Measurements from ENCODE around the gene ARFRP1.

ARFRP1 gene

DNA sequence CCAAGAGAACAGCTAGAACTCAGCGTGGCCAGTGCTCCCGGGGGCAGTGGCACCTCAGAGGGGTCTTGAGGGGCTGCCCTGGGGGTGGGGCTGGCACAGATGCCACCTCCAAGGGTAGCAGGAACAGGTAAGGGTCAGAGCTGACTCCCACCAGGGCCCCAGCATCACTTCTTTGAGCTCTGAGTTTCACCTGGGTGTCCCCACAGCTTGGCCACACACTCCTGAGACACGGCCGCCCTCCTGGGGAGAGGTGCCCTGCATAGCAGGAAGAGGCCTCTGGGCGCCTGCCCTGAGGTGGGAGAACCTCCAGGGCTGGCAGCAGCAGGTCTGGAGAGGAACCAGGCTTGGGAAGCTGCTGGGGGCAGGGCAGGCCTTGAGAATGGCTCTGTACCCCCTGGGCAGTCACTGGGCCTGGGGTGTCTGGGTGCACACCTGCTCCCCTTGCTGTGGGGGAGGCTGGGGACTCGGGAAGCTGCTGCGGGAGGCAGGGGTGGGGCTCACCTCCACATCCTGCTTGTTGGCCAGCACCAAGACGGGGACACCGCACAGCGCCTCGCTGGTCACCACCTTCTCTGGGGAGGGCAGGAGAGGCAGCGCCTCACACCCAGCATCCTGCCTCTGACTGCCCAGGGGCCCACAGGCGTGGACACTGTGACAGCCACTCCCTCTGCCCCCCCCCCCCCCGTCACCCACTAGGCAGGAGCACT, 6.3 kb downstream of the ARFRP1 start:
- DNase-seq = no peak

DNA sequence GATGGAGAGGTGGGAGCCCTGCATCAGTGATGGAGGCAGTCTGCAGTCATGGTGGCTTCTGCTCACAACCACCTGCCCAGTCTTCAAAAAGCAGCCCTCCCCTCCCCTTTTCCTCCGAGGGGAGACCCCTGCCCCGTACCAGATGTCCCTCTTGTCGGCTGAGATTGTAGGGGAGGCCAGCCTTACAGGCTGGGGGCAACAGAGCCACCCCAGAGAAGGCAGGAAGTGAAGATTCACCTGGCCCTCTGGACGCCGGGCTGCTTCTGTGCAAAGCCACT, 6.8 kb downstream of the ARFRP1 start:
- DNase-seq = no peak

DNA sequence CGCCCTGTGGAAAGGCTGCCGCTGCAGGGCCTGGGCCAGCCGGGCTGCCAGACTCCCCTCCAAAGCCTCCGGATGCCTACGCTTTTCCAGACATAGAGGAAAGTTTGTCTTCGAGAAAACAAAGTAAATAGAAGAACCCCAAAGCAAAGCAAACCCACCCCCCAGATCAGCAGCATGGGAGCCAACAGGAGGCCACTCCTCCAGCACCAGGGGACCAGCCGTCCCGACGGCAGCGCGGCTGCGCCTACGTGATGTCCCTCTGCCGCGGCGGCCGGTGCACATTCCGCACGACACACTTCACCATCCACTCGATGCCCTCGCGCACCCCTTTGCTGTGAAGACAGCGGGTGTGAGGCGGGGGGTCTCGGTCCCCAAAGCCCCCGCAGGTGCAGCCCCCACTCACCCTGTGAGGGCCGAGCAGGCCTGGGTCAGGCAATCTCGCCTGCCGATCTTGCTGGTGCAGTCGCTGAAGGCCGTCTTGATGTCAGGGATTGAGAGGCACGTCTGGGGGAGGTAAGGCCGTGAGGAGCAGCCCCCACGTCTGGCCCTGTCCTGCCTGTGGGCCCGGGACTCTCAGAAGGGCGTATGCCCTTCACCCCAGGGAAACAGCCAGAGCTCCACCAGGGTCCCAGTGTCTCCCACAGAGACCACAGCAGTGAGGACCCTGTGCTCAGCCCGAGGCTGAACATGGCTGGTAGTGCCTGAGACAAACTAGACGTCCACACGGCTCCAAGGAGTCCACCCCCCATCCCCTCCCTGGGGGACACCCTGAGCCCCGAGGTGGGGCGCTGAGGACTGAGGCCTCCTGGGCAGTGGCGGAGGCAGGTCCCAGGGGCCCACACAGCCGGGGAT, 7.4 kb downstream of the ARFRP1 start:
- no peak for DNase-seq

DNA sequence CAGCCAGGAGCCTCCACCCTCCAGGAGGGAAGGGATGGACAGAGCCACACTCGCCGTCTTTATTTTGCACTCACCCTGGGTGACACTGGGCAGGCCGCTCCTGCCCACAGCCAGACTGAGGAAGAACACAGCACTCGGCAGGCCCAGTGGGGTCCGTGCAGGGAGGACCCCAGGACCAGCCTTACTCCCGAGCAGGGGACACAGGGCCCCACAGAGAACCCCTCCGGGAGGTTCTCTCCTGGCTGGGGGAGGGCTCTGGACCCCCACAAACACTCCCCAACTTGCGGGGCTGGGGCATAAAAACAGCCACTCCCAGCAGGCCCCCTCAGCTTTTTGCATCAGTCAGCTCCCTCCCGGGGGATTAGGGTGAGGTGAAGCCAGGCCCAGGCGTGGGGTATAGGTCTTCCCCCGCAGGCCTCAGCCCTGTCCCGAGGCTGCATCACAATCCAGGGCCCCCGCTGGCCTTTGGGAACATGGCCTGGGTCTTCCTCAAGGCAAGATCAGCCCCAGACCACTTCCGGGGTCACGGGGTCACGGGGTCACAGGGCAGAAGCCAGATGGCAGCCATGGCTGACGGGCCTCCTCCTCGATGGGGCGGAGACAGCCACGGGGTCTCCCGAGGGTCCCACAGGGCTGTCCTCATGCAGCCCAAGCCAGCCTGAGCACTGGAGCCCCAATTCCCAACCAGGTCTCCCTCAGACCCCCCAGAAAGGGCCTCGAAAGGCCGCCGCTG, 8.1 kb downstream of the ARFRP1 start:
- DNase-seq = no peak

DNA sequence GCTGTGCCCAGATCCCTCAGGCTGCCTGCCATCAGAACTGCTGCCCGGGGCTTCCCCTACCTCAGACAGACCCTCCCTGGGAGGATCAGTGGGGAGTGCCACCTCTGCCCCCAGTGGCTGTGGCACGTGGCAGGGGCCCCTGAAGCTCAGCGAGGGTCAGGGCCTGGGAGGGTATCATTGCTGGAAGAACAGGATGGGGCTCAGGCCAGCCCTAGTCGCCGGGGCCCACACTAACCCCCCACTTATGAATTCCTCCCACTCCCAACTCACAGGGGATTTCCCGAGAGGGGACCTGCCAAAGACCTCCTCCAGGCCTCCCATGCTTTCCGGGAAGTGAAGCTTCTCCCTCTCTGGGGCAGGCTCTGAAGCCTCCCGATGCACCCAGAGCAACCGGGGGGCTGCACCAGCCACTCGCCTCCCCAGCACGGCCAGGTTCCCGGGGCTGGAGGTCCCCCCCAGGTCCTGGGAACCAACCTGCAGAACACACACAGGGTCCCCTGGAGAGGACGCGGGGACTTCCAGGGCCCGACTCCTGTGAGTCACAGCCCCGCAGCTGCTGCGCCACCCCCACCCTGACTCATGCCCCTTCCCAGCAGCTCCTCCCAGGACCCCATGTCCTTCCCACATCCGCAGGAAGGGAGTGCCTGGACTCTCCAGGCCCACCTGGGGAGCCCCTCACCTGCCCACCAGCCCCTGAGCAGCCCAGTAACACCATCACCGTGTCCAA, 8.9 kb downstream of the ARFRP1 start:
- DNase-seq = no peak

DNA sequence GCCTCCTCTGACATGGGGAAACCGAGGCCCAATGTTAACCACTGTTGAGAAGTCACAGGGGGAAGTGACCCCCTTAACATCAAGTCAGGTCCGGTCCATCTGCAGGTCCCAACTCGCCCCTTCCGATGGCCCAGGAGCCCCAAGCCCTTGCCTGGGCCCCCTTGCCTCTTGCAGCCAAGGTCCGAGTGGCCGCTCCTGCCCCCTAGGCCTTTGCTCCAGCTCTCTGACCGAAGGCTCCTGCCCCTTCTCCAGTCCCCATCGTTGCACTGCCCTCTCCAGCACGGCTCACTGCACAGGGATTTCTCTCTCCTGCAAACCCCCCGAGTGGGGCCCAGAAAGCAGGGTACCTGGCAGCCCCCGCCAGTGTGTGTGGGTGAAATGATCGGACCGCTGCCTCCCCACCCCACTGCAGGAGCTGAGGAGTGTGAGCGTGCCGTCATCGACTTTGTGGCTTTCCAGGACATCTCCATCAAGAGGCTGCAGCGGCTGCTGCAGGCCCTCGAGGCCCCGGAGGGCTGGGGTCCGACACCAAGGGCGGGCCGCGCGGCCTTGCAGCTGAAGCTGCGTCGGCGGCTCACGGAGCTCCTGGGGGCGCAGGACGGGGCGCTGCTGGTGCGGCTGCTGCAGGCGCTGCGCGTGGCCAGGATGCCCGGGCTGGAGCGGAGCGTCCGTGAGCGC, 9.8 kb downstream of the ARFRP1 start:
- DNase-seq = no peak

DNA sequence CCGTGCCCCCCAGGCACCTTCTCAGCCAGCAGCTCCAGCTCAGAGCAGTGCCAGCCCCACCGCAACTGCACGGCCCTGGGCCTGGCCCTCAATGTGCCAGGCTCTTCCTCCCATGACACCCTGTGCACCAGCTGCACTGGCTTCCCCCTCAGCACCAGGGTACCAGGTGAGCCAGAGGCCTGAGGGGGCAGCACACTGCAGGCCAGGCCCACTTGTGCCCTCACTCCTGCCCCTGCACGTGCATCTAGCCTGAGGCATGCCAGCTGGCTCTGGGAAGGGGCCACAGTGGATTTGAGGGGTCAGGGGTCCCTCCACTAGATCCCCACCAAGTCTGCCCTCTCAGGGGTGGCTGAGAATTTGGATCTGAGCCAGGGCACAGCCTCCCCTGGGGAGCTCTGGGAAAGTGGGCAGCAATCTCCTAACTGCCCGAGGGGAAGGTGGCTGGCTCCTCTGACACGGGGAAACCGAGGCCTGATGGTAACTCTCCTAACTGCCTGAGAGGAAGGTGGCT, 10.4 kb downstream of the ARFRP1 start:
- DNase-seq = no peak

DNA sequence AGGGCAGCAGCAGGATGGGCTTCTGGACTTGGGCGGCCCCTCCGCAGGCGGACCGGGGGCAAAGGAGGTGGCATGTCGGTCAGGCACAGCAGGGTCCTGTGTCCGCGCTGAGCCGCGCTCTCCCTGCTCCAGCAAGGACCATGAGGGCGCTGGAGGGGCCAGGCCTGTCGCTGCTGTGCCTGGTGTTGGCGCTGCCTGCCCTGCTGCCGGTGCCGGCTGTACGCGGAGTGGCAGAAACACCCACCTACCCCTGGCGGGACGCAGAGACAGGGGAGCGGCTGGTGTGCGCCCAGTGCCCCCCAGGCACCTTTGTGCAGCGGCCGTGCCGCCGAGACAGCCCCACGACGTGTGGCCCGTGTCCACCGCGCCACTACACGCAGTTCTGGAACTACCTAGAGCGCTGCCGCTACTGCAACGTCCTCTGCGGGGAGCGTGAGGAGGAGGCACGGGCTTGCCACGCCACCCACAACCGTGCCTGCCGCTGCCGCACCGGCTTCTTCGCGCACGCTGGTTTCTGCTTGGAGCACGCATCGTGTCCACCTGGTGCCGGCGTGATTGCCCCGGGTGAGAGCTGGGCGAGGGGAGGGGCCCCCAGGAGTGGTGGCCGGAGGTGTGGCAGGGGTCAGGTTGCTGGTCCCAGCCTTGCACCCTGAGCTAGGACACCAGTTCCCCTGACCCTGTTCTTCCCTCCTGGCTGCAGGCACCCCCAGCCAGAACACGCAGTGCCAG, 11.0 kb downstream of the ARFRP1 start, which contains the start of gene TNFRSF6B:
TNFRSF6B (plus strand) TSS at position 25 of the 729 bp plus-strand sequence; CDS start at position 141, 116 bp downstream.
- DNase-seq = no peak

DNA sequence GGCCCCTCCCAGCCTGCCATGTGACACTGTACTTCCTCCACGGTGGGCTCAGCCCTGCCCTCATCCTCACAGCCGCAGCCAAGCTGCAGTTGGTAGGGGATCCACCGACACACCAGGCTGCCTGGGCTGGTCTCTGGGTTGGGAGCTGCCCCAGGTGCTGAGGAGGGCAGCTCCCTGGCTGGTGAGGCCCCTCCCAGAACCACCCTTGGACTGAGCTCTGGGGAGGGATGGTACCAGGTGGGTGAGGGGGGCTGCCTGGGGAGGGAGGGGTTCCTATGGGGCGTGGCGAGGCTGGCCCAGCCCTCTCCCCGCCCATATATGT, 11.5 kb downstream of the ARFRP1 start:
- no peak for DNase-seq

DNA sequence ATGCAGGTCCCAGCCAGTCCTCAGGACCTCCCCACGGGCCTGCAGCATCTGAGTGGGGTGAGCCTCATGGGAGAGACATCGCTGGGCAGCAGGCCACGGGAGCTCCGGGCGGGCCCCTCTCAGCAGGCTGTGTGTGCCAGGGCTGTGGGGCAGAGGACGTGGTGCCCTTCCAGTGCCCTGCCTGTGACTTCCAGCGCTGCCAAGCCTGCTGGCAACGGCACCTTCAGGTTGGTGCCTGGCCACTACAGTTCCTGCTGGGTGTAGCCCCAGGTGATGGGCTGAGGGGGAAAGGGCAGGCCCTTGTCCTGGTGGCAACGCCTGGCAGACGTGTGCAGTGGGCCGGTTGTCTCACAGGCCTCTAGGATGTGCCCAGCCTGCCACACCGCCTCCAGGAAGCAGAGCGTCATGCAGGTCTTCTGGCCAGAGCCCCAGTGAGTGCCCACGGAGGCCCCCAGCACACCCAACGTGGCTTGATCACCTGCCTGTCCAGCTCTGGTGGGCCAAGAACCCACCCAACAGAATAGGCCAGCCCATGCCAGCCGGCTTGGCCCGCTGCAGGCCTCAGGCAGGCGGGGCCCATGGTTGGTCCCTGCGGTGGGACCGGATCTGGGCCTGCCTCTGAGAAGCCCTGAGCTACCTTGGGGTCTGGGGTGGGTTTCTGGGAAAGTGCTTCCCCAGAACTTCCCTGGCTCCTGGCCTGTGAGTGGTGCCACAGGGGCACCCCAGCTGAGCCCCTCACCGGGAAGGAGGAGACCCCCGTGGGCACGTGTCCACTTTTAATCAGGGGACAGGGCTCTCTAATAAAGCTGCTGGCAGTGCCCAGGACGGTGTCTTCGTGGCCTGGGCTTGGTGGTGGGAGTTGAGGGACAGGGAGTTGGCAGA, 12.1 kb downstream of the ARFRP1 start:
- DNase-seq = no peak

DNA sequence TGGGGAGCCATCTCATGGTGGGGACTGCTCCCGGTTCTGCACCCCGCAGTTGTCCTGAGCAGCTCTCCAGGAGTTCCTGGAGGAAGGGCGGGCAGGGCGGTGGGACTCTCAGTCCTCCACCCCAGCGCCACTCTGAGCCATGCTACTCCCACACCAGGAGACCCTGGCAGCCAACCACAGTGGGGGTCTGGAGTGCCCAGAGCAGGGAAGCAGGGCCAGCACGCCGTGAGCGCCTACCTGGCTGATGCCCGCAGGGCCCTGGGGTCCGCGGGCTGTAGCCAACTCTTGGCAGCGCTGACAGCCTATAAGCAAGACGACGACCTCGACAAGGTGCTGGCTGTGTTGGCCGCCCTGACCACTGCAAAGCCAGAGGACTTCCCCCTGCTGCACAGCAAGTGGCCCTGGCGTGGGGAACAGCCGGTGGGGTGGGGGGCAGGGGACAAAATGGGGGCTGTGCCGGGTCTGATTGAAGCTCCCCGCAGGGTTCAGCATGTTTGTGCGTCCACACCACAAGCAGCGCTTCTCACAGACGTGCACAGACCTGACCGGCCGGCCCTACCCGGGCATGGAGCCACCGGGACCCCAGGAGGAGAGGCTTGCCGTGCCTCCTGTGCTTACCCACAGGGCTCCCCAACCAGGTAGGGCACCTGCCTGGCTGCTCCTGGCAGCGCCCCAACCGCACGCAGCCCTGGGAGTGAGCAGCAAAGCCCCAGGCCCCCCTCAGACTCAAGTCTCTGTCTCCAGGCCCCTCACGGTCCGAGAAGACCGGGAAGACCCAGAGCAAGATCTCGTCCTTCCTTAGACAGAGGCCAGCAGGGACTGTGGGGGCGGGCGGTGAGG, 13.0 kb downstream of the ARFRP1 start:
- DNase-seq = no peak

DNA sequence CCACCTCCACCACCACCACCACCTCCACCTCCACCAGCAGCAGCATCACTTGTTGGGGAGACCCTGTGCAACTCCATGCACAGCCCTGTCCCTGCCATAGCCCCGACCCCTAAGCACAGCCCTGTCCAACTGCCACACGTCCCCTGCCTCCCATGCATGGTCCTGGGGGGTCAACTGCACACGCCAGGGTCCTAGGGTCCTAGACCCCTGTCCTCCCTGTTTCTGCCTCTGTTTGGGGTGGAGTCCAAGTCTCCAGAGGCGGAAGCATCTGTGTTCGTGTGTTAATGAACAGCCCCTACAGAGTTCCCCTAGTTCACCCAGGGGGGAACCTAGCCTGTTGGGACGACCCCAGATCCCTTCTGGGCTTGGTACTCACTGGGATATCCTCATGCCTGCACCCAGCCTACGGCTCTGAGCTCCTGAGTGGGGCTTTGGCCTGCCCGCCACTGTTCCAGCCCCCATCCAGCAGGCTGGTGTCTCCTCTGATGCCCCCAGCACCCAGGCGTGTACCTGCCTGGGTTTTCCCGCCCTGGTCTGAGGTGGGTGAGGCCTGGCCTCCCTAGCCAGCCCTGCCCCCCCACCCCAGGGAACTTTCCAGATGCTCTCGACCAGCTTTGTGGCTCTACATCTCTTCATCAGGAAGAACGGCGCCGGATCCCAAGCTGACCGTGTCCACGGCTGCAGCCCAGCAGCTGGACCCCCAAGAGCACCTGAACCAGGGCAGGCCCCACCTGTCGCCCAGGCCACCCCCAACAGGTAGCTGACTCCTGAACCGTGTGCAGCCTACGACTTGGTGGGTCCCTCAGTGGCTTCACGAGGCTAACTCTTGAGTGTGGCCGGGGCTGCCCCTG, 13.8 kb downstream of the ARFRP1 start:
- no peak for DNase-seq

DNA sequence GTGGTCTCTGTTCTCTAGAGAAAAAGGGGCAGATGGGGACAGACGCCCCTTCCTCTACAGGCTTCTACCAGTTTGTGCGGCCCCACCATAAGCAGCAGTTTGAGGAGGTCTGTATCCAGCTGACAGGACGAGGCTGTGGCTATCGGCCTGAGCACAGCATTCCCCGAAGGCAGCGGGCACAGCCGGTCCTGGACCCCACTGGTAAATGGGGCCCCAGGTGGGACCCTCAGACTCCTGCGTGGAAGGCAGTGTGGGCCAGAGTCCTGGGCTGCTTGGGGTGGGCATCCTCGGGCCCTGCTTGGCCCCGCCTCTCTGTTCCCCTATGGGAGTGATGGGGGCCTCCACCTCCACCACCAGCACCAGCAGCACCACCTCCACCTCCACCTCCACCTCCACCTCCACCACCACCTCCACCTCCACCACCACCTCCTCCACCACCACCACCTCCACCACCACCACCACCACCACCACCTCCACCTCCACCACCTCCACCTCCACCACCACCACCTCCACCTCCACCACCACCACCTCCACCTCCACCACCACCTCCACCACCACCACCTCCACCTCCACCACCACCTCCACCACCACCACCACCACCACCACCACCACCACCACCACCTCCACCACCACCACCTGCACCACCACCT, 14.6 kb downstream of the ARFRP1 start:
- DNase-seq = no peak

DNA sequence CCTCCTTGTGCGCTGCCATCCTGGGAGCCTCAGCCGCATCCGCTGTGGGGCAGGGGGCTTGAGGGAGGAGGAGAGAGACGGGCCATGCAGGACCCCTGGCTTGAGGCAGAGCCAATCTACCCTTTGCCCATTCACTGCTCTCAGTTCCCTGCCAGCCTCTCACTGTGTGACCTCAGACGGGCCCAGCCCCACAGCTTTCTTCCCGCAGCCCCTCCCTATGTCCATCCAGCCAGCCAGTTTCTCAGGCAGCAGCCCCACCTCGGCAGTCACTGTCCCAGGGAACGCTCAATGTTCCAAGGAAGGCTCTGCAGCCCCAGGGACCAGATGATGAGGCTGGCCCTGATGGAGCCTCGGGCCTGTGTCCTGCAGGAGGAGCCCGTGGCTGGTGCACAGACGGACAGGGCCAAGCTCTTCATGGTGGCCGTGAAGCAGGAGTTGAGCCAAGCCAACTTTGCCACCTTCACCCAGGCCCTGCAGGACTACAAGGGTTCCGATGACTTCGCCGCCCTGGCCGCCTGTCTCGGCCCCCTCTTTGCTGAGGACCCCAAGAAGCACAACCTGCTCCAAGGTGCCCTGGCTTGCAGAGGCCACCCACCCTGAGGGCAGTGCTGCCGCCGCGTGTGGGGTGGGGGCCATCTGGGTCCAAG, 15.2 kb downstream of the ARFRP1 start:
- DNase-seq = no peak

DNA sequence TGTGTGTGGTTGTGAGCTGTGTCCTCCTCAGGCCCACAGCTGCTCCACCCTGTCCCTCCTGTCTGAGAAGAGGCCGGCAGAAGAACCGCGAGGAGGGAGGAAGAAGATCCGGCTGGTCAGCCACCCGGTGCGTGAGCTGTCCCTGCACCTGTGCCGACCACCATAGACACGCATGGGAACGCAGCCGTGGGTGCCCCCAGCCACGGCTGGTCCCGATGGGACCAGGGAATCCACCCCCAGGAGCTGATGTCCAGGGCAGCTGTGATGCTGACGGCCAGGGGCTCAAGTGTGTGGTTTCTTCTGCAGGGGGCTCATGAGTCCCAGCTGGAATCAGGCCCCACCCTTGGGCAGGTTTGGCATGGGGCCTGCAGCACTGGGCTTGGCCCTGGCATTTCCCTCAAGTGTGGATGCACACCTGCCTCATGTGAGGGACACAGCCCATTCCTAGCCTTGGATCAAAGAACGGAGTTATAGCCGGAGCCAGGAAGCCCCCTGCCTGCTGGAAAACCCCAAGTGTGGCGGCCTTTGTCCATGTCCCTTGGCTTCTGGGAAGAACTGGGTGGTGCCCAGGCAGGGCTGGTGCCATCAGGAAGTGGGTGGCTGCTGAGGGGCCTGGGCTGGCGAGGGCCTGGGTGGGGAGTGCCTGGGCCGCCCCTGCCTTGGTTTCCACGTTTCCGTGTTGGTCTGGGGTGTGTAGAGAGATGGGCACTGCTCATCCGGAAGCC, 15.9 kb downstream of the ARFRP1 start:
- DNase-seq = no peak

DNA sequence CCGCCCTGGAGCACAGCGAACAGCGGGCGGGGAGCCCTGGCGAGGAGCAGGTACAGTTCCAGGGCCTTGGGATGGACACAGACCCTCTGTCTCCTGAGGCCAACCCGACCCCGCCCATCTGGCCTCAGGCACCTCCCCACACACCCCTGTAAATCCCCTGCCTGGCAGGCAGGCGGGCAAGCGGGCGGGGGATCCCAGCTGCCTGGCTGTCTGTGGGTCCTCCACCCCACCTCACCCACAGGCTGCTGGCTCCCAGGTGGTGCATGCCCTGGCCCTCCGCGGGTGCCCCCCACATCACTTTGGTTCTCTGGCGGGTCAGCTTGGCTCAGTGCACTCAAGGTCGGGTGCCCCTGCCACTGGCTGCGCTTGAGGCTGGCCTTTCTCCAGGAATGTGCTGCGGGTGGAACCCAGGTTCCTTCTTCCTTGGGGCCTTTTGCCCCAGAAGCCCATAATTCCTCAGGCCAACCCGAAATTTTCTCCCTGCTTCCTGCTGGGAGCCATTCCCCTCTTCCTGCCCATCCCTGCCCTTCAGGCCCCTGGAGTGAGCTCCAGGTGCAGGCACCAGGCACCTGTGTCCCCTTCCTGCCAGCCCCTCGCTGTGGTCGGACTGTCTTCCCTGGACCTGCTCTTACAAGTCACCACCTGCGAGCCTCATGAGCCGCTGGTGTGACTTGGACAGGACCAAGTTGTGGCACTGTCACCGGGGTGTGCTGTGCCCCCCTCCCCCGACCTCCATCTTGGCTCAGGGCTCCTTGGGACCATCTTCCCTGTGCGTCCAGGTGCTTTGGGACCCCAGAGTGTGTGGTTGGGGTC, 16.7 kb downstream of the ARFRP1 start:
- no peak for DNase-seq

All from NCI-H187 (cell line).